ENCODE results near the gene E4F1.

E4F1 gene

GRCh38 chr16:2271848-2272461, 48.6 kb downstream of the E4F1 start:
- TF ChIP-seq, protein P1, sequence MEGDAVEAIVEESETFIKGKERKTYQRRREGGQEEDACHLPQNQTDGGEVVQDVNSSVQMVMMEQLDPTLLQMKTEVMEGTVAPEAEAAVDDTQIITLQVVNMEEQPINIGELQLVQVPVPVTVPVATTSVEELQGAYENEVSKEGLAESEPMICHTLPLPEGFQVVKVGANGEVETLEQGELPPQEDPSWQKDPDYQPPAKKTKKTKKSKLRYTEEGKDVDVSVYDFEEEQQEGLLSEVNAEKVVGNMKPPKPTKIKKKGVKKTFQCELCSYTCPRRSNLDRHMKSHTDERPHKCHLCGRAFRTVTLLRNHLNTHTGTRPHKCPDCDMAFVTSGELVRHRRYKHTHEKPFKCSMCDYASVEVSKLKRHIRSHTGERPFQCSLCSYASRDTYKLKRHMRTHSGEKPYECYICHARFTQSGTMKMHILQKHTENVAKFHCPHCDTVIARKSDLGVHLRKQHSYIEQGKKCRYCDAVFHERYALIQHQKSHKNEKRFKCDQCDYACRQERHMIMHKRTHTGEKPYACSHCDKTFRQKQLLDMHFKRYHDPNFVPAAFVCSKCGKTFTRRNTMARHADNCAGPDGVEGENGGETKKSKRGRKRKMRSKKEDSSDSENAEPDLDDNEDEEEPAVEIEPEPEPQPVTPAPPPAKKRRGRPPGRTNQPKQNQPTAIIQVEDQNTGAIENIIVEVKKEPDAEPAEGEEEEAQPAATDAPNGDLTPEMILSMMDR (IDR thresholded peaks at IDR 0.05; ENCODE audit: low read depth, low read length): no peak
- TF ChIP-seq EZH2phosphoT487 (IDR thresholded peaks at IDR 0.05; ENCODE audit: low read depth): no peak
- H2AFZ ChIP-seq (ENCODE audit: low read depth, low read length): no peak overlapping the region
- H3K9ac ChIP-seq (ENCODE audit: low read length): no peak overlapping the region
- H3K27ac ChIP-seq (ENCODE audit: low read length): no peak overlapping the region
- peaks cover 1% of the 10 kb centered on the region; the same call in 1 of the 2 replicates for H4K20me1 ChIP-seq (ENCODE audit: insufficient read depth, low read length)
- H3K9me3 ChIP-seq (ENCODE audit: insufficient read depth, low read length): no peaks in the 10 kb centered on the region
- H3K27me3 ChIP-seq (ENCODE audit: low read depth, low read length): no peaks in the 10 kb centered on the region
- no peak overlapping the region for H3K4me3 ChIP-seq (ENCODE audit: low read length)
- H3K36me3 ChIP-seq (replicated peaks; ENCODE audit: low read depth, low read length): no peaks in the 10 kb centered on the region
- no peak overlapping the region for H3K4me2 ChIP-seq (ENCODE audit: low read length)
- peaks cover 18% of the 10 kb centered on the region for H3K79me2 ChIP-seq (ENCODE audit: low read length)
- H3K4me1 ChIP-seq (ENCODE audit: low read length): peaks cover 7% of the 10 kb centered on the region

DNA sequence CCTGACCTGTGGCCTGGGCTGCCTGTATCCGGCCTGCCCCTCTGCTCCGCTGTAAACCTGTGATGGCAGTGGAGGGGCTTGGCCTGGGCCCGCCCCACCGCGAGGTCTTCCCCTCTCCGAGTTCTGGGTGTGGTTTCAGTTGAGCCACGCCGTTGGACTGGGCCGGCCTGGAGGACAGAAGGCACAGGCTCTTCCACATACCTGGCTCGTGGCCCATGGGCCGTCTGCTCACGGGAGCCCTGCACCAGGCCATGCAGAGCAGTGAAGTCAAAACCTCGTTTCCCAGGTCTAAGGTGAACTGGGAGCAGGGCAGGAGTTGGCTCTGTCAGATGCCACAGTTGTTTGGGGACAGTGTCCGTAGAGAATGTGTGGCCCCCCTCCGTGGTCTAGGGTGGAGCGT, 50.1 kb downstream of the E4F1 start:
- TF ChIP-seq, protein P1 (IDR thresholded peaks at IDR 0.05; ENCODE audit: low read depth, low read length): no peak
- TF ChIP-seq EZH2phosphoT487 (IDR thresholded peaks at IDR 0.05; ENCODE audit: low read depth): no peak
- H3K36me3 ChIP-seq (replicated peaks; ENCODE audit: low read depth, low read length): no peaks in the 10 kb centered on the region
- H3K27ac ChIP-seq (ENCODE audit: low read length): no peak overlapping the region

GRCh38 chr16:2273931-2274330, 50.5 kb downstream of the E4F1 start:
- no peaks in the 10 kb centered on the region for H3K36me3 ChIP-seq (replicated peaks; ENCODE audit: low read depth, low read length)
- no peak overlapping the region for H3K27ac ChIP-seq (ENCODE audit: low read length)
- H2AFZ ChIP-seq (ENCODE audit: low read depth, low read length): no peak overlapping the region
- no peaks in the 10 kb centered on the region for H3K27me3 ChIP-seq (ENCODE audit: low read depth, low read length)
- H3K9me3 ChIP-seq (ENCODE audit: insufficient read depth, low read length): no peaks in the 10 kb centered on the region
- peaks cover 7% of the 10 kb centered on the region for H3K4me1 ChIP-seq (ENCODE audit: low read length)
- no peak overlapping the region for H3K9ac ChIP-seq (ENCODE audit: low read length)
- no peak overlapping the region for H3K4me3 ChIP-seq (ENCODE audit: low read length)
- H3K79me2 ChIP-seq (ENCODE audit: low read length): peaks cover 7% of the 10 kb centered on the region; the same call in 1 of the 2 replicates
- TF ChIP-seq, protein P1 (IDR thresholded peaks at IDR 0.05; ENCODE audit: low read depth, low read length): no peak
- no peak for TF ChIP-seq EZH2phosphoT487 (IDR thresholded peaks at IDR 0.05; ENCODE audit: low read depth)
- no peak overlapping the region for H3K4me2 ChIP-seq (ENCODE audit: low read length)
- H4K20me1 ChIP-seq (ENCODE audit: insufficient read depth, low read length): no peaks in the 10 kb centered on the region; the same call in 1 of the 2 replicates

More for the DNA sequence above, 50.1 kb downstream of the E4F1 start:
- no peaks in the 10 kb centered on the region for H3K27me3 ChIP-seq (ENCODE audit: low read depth, low read length)
- H2AFZ ChIP-seq (ENCODE audit: low read depth, low read length): no peak overlapping the region
- H3K79me2 ChIP-seq (ENCODE audit: low read length): peaks cover 7% of the 10 kb centered on the region; the same call in 1 of the 2 replicates
- no peaks in the 10 kb centered on the region; the same call in 1 of the 2 replicates for H4K20me1 ChIP-seq (ENCODE audit: insufficient read depth, low read length)
- H3K9me3 ChIP-seq (ENCODE audit: insufficient read depth, low read length): no peaks in the 10 kb centered on the region
- H3K9ac ChIP-seq (ENCODE audit: low read length): no peak overlapping the region
- H3K4me1 ChIP-seq (ENCODE audit: low read length): peaks cover 7% of the 10 kb centered on the region
- no peak overlapping the region for H3K4me3 ChIP-seq (ENCODE audit: low read length)
- no peak overlapping the region for H3K4me2 ChIP-seq (ENCODE audit: low read length)

- H3K27ac ChIP-seq (ENCODE audit: low read length): no peak overlapping the region
- no peaks in the 10 kb centered on the region for H3K9me3 ChIP-seq (ENCODE audit: insufficient read depth, low read length)
- H3K4me2 ChIP-seq (ENCODE audit: low read length): no peak overlapping the region
- H3K4me1 ChIP-seq (ENCODE audit: low read length): no peaks in the 10 kb centered on the region
- TF ChIP-seq EZH2phosphoT487 (IDR thresholded peaks at IDR 0.05; ENCODE audit: low read depth): no peak
- TF ChIP-seq, protein P1 (IDR thresholded peaks at IDR 0.05; ENCODE audit: low read depth, low read length): no peak
- H3K27me3 ChIP-seq (ENCODE audit: low read depth, low read length): no peaks in the 10 kb centered on the region
- H2AFZ ChIP-seq (ENCODE audit: low read depth, low read length): no peak overlapping the region
- no peaks in the 10 kb centered on the region for H3K79me2 ChIP-seq (ENCODE audit: low read length)
- H3K9ac ChIP-seq (ENCODE audit: low read length): no peak overlapping the region
- no peaks in the 10 kb centered on the region for H4K20me1 ChIP-seq (ENCODE audit: insufficient read depth, low read length)
- H3K36me3 ChIP-seq (replicated peaks; ENCODE audit: low read depth, low read length): no peaks in the 10 kb centered on the region
- no peak overlapping the region for H3K4me3 ChIP-seq (ENCODE audit: low read length)
Measured at GRCh38 chr16:2275476-2276367, 52.3 kb downstream of the E4F1 start.

Measured in OCI-LY3 (cell line).